ENCODE measurements around the gene MYH13. TPM values are rescaled to one million over a fixed set of nuclear protein-coding genes. Genes with fewer than 3 reads are reported as not detected.

Gene MYH13
- total and polyA plus RNA-seq, 2 donors (not counting 3 experiments of a cell fraction or from before 2014, with no cell fraction given), result not detected

DNA sequence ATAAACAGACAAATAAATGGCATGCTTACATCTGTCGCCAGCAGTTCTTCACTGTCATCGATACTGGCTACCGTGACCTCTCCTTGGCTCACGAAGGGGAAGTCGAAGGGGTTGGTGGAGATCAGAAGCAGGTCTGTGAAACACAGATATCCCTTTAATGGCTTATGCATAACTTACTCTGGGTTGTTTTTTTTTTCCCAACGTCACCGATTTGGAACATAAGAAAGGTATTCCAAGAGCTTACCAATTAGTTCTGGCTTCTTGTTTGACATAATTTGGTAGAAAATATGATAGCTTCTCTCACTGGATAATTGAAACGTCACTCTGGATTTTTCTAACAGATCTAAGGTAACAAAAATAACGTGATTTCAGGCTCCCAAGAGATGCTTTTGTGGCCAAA lies 18.2 kb downstream of the MYH13 start:
- intact Hi-C loops (cut with micrococcal nuclease), result no loop called here
- H4K20me1 ChIP-seq (replicated peaks; ENCODE audit: control insufficient read depth, extremely low read depth, insufficient read depth, low read length), result no peaks in the 10 kb centered on the region
- no peak for DNase-seq (ENCODE audit: low read depth, low spot score)

More for the DNA sequence above, 18.2 kb downstream of the MYH13 start:
- no peak for FAIRE-seq
- Histone ChIP-seq H2AFZ (ENCODE audit: low read depth, low read length) (no peak overlapping the region), H3K36me3 (ENCODE audit: control insufficient read depth in 2 of 2, extremely low read depth in 1 of 2, insufficient read depth in 2 of 2, low read length in 2 of 2) (no peaks in the 10 kb centered on the region), H3K4me1 (ENCODE audit: control insufficient read depth, extremely low read depth, insufficient read depth, low read length) (no peaks in the 10 kb centered on the region), H3K9me3 (replicated peaks; ENCODE audit: control insufficient read depth, insufficient read depth, low read length) (peaks cover 2% of the 10 kb centered on the region), H3K4me2 (ENCODE audit: insufficient read depth, low read length) (no peak overlapping the region), H3K4me3 (replicated peaks in 1 of 3; ENCODE audit: insufficient read depth in 1 of 3, low read depth in 1 of 3, low read length in 3 of 3) (no peak overlapping the region), H3K27ac (ENCODE audit: insufficient read depth, low read depth, low read length) (no peak overlapping the region), H3K27me3 (ENCODE audit: control insufficient read depth in 2 of 2, insufficient read depth in 2 of 2, low read length in 2 of 2) (no peaks in the 10 kb centered on the region), H3K79me2 (ENCODE audit: control insufficient read depth, insufficient read depth, low read length) (no peaks in the 10 kb centered on the region), H3K9ac (replicated peaks; ENCODE audit: extremely low read depth, insufficient read depth, low read length) (no peak overlapping the region), H3K9me1 (replicated peaks; ENCODE audit: control insufficient read depth, extremely low read depth, insufficient read depth, low read length) (no peaks in the 10 kb centered on the region)
- no TSS peak for BruUV-seq (replicated peaks)
- CTCF ChIA-PET, result no interaction called here
- dilution Hi-C loops (cut with MboI; ENCODE audit: extremely low pct_ligation_motif_present, low sequenced_read_pairs), result no loop called here
- TF ChIP-seq FOS (IDR thresholded peaks at IDR 0.05; ENCODE audit: borderline replicate concordance, insufficient read depth, low read length), result no peak
- no peak for TF ChIP-seq EZH2 (IDR thresholded peaks at IDR 0.05; ENCODE audit: borderline replicate concordance, low read depth, low read length, severe bottlenecking)
- TF ChIP-seq POLR2AphosphoS5 (IDR thresholded peaks at IDR 0.05; ENCODE audit: insufficient read depth, low read depth, low read length), result no peak
- no peak for TF ChIP-seq MYC (IDR thresholded peaks at IDR 0.05; ENCODE audit: low read depth, low read length)
- TF ChIP-seq MAX (IDR thresholded peaks at IDR 0.05; ENCODE audit: insufficient read depth, insufficient read length), result no peak
- no peak for TF ChIP-seq JUN (IDR thresholded peaks at IDR 0.05; ENCODE audit: borderline replicate concordance, insufficient read depth, insufficient read length, low read depth)
- TF ChIP-seq, protein P1, sequence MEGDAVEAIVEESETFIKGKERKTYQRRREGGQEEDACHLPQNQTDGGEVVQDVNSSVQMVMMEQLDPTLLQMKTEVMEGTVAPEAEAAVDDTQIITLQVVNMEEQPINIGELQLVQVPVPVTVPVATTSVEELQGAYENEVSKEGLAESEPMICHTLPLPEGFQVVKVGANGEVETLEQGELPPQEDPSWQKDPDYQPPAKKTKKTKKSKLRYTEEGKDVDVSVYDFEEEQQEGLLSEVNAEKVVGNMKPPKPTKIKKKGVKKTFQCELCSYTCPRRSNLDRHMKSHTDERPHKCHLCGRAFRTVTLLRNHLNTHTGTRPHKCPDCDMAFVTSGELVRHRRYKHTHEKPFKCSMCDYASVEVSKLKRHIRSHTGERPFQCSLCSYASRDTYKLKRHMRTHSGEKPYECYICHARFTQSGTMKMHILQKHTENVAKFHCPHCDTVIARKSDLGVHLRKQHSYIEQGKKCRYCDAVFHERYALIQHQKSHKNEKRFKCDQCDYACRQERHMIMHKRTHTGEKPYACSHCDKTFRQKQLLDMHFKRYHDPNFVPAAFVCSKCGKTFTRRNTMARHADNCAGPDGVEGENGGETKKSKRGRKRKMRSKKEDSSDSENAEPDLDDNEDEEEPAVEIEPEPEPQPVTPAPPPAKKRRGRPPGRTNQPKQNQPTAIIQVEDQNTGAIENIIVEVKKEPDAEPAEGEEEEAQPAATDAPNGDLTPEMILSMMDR (IDR thresholded peaks at IDR 0.05; ENCODE audit: extremely low read depth in 1 of 2, insufficient read depth in 1 of 2, low read depth in 1 of 2, low read length in 2 of 2), result no peak
- no peak for TF ChIP-seq POLR2A (IDR thresholded peaks at IDR 0.05; ENCODE audit: low read depth, low read length)
- TF ChIP-seq GATA2 (IDR thresholded peaks at IDR 0.05; ENCODE audit: insufficient read depth, insufficient read length, low read depth, low read length), result no peak
- POLR2A ChIA-PET, result interaction anchor here (0.6 kb wide), 1 partner anchor 9 kb away, joined by 4 read pairs; no protein-coding TSS in a partner anchor
